SU-DHL-6 (cell line): Measurements from ENCODE around the gene IFNA4.

Experiments used
- H2AFZ ChIP-seq: fragments of 200-600 bp; sonication (generic); 2 replicates; pipeline ENCODE4 v1.6.1; 2014; ENCODE audit warnings: low read depth, mild to moderate bottlenecking, moderate library complexity, mixed read lengths, antibody characterized with exemption, low read length; ENCODE audit not compliant: severe bottlenecking
- H3F3A ChIP-seq: fragments of 200-600 bp; shearing (Covaris generic); 2 replicates; pipeline ENCODE4 v1.6.0; 2016; ENCODE audit warnings: antibody characterized with exemption, mild to moderate bottlenecking; ENCODE audit not compliant: insufficient read depth
- H3K27ac ChIP-seq: fragments of 200-600 bp; sonication (generic); 2 replicates; pipeline ENCODE4 v1.5.1; 2016; ENCODE audit warnings: low read depth, mild to moderate bottlenecking, low read length, moderate library complexity, mixed read lengths
- H3K27me3 ChIP-seq: fragments of 200-600 bp; sonication (generic), shearing (Covaris generic); 2 replicates; pipeline ENCODE4 v1.6.0; 2014; ENCODE audit warnings: mild to moderate bottlenecking, low read length
- H3K36me3 ChIP-seq: fragments of 200-600 bp; sonication (generic); 2 replicates; pipeline ENCODE4 v1.6.1; 2014; ENCODE audit warnings: mild to moderate bottlenecking, low read length, mixed read lengths
- H3K4me2 ChIP-seq: fragments of 300-600, 200-600 bp; shearing (Covaris generic), sonication (generic); 2 replicates; pipeline ENCODE4 v1.6.0; 2014; ENCODE audit warnings: low read length, low read depth, mild to moderate bottlenecking; ENCODE audit not compliant: poor library complexity, severe bottlenecking
- H3K4me3 ChIP-seq: fragments of 200-600 bp; sonication (generic); 2 replicates; pipeline ENCODE4 v1.5.1; 2014; ENCODE audit warnings: antibody characterized with exemption, low read length, mild to moderate bottlenecking, mixed read lengths; ENCODE audit not compliant: insufficient read depth, poor library complexity, severe bottlenecking
- H3K79me2 ChIP-seq: fragments of 200-600 bp; sonication (generic); 2 replicates; pipeline ENCODE4 v1.6.1; 2014; ENCODE audit warnings: mild to moderate bottlenecking, low read length, moderate library complexity; ENCODE audit not compliant: insufficient read depth
- H3K9ac ChIP-seq: fragments of 200-600 bp; sonication (generic); 2 replicates; pipeline ENCODE4 v1.7.0; 2014; ENCODE audit warnings: mild to moderate bottlenecking, low read length
- H3K9me2 ChIP-seq: fragments of 200-600 bp; sonication (generic); replicated peaks from 2 replicates; pipeline ENCODE4 v1.6.1; 2014; ENCODE audit warnings: low read length; ENCODE audit not compliant: insufficient read depth
- H3K9me3 ChIP-seq: fragments of 200-600 bp; sonication (generic); 2 replicates; pipeline ENCODE4 v1.6.1; 2014; ENCODE audit warnings: low read length, mixed read lengths; ENCODE audit not compliant: insufficient read depth
- H4K20me1 ChIP-seq: fragments of 200-600 bp; sonication (generic); 2 replicates; pipeline ENCODE4 v1.6.1; 2014; ENCODE audit warnings: low read depth, mild to moderate bottlenecking, antibody characterized with exemption, low read length, moderate library complexity, mixed read lengths
- CTCF ChIP-seq: fragments of 200-600 bp; sonication (generic); IDR thresholded peaks from one replicate; pipeline ENCODE4 v1.5.1; 2017; ENCODE audit warnings: antibody characterized with exemption, mild to moderate bottlenecking, low read length, moderate library complexity; ENCODE audit not compliant: insufficient read depth, poor library complexity, severe bottlenecking
- EZH2phosphoT487 ChIP-seq: fragments of 200-600 bp; sonication (generic), shearing (Covaris generic); conservative IDR thresholded peaks from 2 replicates; pipeline ENCODE4 v1.6.1; 2018; ENCODE audit warnings: mild to moderate bottlenecking, antibody characterized with exemption, low read length, moderate library complexity, mixed read lengths

IFNA4 gene

GRCh38 chr9:21137020-21137419 lies 50.4 kb downstream of the IFNA4 start:
- Histone ChIP-seq H3K4me3 (no peak overlapping the region), H3K9ac (no peak overlapping the region), H3K9me3 (no peaks in the 10 kb centered on the region), H3K27ac (no peak overlapping the region), H3F3A (no peaks in the 10 kb centered on the region), H2AFZ (no peak overlapping the region), H3K4me2 (no peak overlapping the region), H3K79me2 (no peaks in the 10 kb centered on the region), H3K36me3 (no peaks in the 10 kb centered on the region), H3K9me2 (no peaks in the 10 kb centered on the region), H3K27me3 (no peaks in the 10 kb centered on the region), H4K20me1 (no peaks in the 10 kb centered on the region)
- TF ChIP-seq CTCF (no peak), EZH2phosphoT487 (no peak)
